ENCODE data around the gene DNTT.

GRCh38 chr10:96377816-96378294 lies 73.6 kb downstream of the DNTT start:
- TF ChIP-seq CTCF (IDR thresholded peaks at IDR 0.05; ENCODE audit: low read depth, low read length) (no peak), MAX (IDR thresholded peaks at IDR 0.05; ENCODE audit: low read depth, low read length) (no peak)

Measured in NB4 (cell line).